Pancreas (tissue), 10 donors: ENCODE results near the gene SEC23A. TPM values are rescaled to one million over a fixed set of nuclear protein-coding genes. Genes with fewer than 3 reads are reported as not detected.
"Not testable (repeated sequence)": the region's sequence is repeated elsewhere in the genome, so short reads cannot be mapped to it uniquely, and the experiment has no call there.

Source experiments
- ATAC-seq, 4 donors: fragments of 200-7000 bp; cut with Tn5 transposase; one replicate each; pipeline versions ENCODE4 v1.8.0 to v1.9.1; 2020; ENCODE audit warnings: mild to moderate bottlenecking in 4 of 4, moderate library complexity in 4 of 4
- DNase-seq, 6 donors: peaks; one replicate each; pipeline ENCODE4 v3.0.0-alpha.2; 2020
- FAIRE-seq: peaks from 2 replicates; lab custom pipeline; 2012; peaks lifted over from hg19 to GRCh38; lab: Jason Lieb, UNC
- H3K27ac ChIP-seq, 4 donors: fragments of 200-600 bp; sonication (generic); 1 replicate in 3 of 4; 2 replicates in 1 of 4; pipeline versions ENCODE4 v1.5.0 to v1.8.0; 2020
- H3K27me3 ChIP-seq, 4 donors: fragments of 200-600 bp; one replicate each; pipeline ENCODE4 v1.8.0; 2021
- H3K36me3 ChIP-seq, 3 donors: fragments of 200-600 bp; sonication (generic) in 1 of 3; one replicate each; pipeline versions ENCODE4 v1.5.0 to v1.8.0; 2020 to 2021
- H3K4me1 ChIP-seq, 3 donors: fragments of 200-600 bp; one replicate each; pipeline ENCODE4 v1.8.0; 2021
- H3K4me3 ChIP-seq, 4 donors: fragments of 200-600 bp; sonication (generic) in 2 of 4; one replicate each; pipeline versions ENCODE4 v1.5.0 to v1.8.0; 2020 to 2021
- H3K9me3 ChIP-seq, 4 donors: fragments of 200-600 bp; one replicate each; pipeline ENCODE4 v1.8.0; 2021
- CTCF ChIP-seq, 4 donors: fragments of 200-600 bp; sonication (generic) in 3 of 4; IDR thresholded peaks; one replicate each; pipeline versions ENCODE4 v1.5.0 to v1.8.0; 2021; ENCODE audit warnings: antibody characterized with exemption in 4 of 4
- WGBS, 2 donors: extraction: QIAGEN DNeasy Blood & Tissue Kit; methylation state at CpG; one replicate each; pipeline ENCODE4 v1.1.7; 2013; 5-methylcytosine and 5-hydroxymethylcytosine counted together
- intact Hi-C, 3 donors: fragments of 100-400 bp; cut with DNase I; formaldehyde crosslinking; loops; one replicate each; pipeline versions ENCODE4 v1.11.1 to v1.14.2; 2022
- polyA plus RNA-seq, 2 donors: library from polyadenylated mRNA; stranded (reverse); fragments of 200-250 nt; gene quantifications; one replicate each; pipeline ENCODE4 v1.2.3, GENCODE V29; 2013
- total RNA-seq, 6 donors: library from RNA; stranded (reverse); fragmentation: NEBNext Ultra II Directional in 4 of 6; extraction: Animal tissue kit (Norgen Biotek cat#: 25700) in 4 of 6; gene quantifications; one replicate each; pipeline versions ENCODE4 v1.2.1 to v1.2.4, GENCODE V29; 2021 to 2023
- donor health status: healthy with polysubstance abuse.
- donor health status: DM: no; HTN: no; CAD: no; lungs with moderate emphysema.
- donor health status: DM: no; HTN: no; CAD: no.
- donor health status: control.
- donor health status: control.
- donor health status: Bipolar disorder and iron deficiency.
- donor health status: DM: yes; HTN: yes; CAD: no.
- donor health status: DM: no; HTN: no; CAD: no.
- donor health status: DM: no; HTN: no; CAD: no.
- donor health status: DM: yes; HTN: yes; CAD: no.

The SEC23A gene
- total and polyA plus RNA-seq, 8 donors = 7.6 to 19.7 (median 9.9) TPM

DNA sequence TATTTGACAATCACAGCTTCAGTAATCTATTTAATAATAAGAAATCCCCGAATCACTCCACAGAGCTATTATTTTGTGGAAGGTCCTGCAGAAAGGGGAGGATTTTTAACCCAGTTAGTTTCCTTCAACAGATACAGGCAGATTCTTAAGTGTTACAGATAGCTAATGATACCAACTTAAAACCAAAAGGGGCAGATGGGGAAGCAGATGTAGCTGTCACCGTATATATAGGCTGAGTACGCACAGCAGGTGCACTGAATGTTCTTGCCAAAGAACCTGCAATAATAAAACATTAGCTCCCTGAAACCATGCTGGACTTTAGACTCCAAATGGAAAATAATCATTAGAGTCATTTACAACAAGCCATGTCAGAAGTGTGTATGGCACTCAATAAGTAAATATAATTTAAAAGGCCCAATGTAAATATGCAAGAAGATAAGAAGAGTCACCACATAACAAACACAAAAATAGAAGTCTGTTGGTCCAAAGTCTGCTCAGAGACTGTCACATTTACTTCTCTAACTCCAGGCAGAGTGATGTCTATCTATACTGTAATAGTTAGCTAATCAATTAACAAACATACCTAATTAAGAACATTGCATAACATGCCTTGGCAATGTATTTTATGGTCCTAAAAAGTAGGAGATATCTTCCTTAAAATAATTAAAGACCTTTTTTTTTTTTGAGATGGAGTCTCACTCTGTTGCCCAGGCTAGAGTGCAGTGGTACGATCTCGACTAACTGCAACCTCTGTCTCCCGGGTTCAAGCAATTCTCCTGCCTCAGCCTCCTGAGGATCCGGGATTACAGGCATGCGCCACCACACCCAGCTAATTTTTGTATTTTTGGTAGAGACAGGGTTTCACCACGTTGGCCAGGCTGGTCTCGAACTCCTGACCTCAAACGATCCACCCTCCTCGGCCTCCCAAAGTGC is 78.8 kb downstream of the SEC23A start:
- Histone ChIP-seq H3K27ac (peak overlapping the region in 1 of 4 donors; percentile 20), H3K27me3 (no peaks in the 10 kb centered on the region), H3K9me3 (no peaks in the 10 kb centered on the region), H3K4me1 (peaks cover 0 to 24% (median 21%) of the 10 kb centered on the region in 3 donors), H3K36me3 (no peaks in the 10 kb centered on the region), H3K4me3 (no peak overlapping the region)
- peak; percentile 80 to 93 (median 88) for ATAC-seq
- 61 to 66% methylated on average over 12 of the region's 12 CpGs for WGBS, 2 donors
- TF ChIP-seq CTCF (IDR thresholded peaks at IDR 0.05) = no peak
- DNase-seq = no peak
- intact Hi-C loops = no loop called here
- no peak for FAIRE-seq

DNA sequence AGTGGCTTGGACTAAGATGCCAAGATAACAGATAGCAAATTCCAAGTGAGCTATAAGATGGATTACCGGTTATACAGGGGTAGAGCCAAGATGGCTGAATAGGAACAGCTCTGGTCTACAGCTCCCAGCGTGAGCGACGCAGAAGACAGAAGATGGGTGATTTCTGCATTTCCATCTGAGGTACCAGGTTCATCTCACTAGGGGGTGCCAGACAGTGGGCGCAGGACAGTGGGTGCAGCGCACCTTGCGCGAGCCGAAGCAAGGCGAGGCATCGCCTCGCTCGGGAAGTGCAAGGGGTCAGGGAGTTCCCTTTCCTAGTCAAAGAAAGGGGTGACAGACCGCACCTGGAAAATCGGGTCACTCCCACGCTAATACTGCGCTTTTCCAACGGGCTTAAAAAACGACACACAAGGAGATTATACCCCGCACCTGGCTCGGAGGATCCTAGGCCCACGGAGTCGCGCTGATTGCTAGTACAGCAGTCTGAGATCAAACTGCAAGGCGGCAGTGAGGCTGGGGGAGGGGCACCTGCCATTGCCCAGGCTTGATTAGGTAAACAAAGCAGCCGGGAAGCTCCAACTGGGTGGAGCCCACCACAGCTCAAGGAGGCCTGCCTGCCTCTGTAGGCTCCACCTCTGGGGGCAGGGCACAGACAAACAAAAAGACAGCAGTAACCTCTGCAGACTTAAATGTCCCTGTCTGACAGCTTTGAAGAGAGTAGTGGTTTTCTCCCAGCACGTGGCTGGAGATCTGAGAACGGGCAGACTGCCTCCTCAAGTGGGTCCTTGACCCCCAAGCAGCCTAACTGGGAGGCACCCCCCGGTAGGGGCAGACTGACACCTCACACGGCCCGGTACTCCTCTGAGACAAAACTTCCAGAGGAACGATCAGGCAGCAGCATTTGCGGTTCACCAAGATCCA is 85.7 kb downstream of the SEC23A start:
- not testable (repeated sequence) for H3K4me1 ChIP-seq, H3K27ac ChIP-seq, H3K36me3 ChIP-seq, H3K27me3 ChIP-seq, H3K9me3 ChIP-seq, H3K4me3 ChIP-seq, FAIRE-seq, ATAC-seq
- peak in 1 of 6 donors; percentile 41 for DNase-seq
- 77 to 80% methylated on average over 32 to 33 of the region's 33 CpGs for WGBS, 2 donors
- intact Hi-C loops = loop anchor here in 1 of 3 donors (10.0 kb wide), 1 partner anchor 303 kb away; no protein-coding TSS in a partner anchor

DNA sequence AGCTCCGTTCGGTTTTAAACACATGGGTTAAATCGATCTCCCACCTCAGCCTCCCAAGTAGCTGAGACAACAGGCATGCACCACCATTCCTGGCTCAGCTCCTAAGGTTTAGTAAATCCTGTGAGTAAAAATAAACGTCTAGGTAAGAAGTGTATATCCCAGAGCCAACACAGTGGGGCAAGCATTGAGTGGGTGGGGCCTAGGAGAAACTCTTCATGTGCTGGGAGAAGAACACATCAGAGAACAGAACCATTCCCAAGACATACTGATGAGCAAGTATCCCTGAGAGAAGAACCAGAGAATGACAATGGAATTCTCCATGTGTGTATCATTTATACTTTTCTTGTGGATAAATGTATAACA is 86.3 kb downstream of the SEC23A start:
- H3K9me3 ChIP-seq = no peaks in the 10 kb centered on the region
- no peak overlapping the region for H3K4me3 ChIP-seq
- DNase-seq = no peak
- H3K4me1 ChIP-seq = no peaks in the 10 kb centered on the region
- TF ChIP-seq CTCF (IDR thresholded peaks at IDR 0.05) = no peak
- peak in 1 of 4 donors; percentile 14 for ATAC-seq
- H3K27me3 ChIP-seq = no peaks in the 10 kb centered on the region
- no peak for FAIRE-seq
- WGBS, 2 donors = 68 to 69% methylated on average over 4 of the region's 4 CpGs
- no peaks in the 10 kb centered on the region for H3K36me3 ChIP-seq
- intact Hi-C loops = loop anchor here in 1 of 3 donors (10.0 kb wide), 1 partner anchor 302 kb away; no protein-coding TSS in a partner anchor
- no peak overlapping the region for H3K27ac ChIP-seq

- DNase-seq (no peak), ATAC-seq (no peak), FAIRE-seq (no peak)
- no peak for TF ChIP-seq CTCF (IDR thresholded peaks at IDR 0.05)
- no peaks in the 10 kb centered on the region for H3K4me1 ChIP-seq
- intact Hi-C loops = loop anchor here in 1 of 3 donors (10.0 kb wide), 1 partner anchor 301 kb away; no protein-coding TSS in a partner anchor
- WGBS, 2 donors = 85 to 90% methylated on average over 3 of the region's 3 CpGs
- H3K27ac ChIP-seq = no peak overlapping the region
- H3K27me3 ChIP-seq = no peaks in the 10 kb centered on the region
- no peak overlapping the region for H3K4me3 ChIP-seq
- no peaks in the 10 kb centered on the region for H3K36me3 ChIP-seq
- no peaks in the 10 kb centered on the region for H3K9me3 ChIP-seq
Measured at GRCh38 chr14:39015964-39016577, 87.0 kb downstream of the SEC23A start.
